ENCODE results near the gene ITPR1.

DNA sequence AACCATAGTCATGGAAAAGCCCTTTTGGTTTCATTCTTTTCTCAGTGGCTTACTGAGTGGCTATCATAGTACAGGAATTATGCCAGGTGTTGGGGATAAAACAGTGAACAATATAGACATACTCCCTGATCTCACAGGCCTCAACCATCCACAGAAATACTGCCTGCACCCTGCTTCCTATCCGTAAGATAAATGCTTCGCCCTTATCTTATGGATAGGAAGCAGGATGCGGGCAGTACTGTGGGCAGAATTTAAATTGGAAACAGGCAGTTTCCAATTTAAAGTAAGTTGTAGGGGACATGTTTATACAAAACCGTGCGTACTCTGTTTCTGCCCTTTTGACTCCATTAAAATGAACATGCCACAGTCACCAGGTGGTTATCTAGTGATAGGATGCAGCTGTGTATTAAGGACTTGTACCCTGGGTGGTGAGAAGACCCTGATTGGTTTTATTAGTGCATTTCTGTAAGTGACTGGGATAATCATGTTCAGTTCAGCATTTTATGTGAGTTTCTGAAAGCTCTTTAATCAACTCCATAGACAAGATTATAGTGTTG is 344.3 kb downstream of the ITPR1 start:
- TF ChIP-seq EZH2 (IDR thresholded peaks at IDR 0.05; ENCODE audit: borderline replicate concordance, low read length), result no peak
- TF ChIP-seq, protein P1, sequence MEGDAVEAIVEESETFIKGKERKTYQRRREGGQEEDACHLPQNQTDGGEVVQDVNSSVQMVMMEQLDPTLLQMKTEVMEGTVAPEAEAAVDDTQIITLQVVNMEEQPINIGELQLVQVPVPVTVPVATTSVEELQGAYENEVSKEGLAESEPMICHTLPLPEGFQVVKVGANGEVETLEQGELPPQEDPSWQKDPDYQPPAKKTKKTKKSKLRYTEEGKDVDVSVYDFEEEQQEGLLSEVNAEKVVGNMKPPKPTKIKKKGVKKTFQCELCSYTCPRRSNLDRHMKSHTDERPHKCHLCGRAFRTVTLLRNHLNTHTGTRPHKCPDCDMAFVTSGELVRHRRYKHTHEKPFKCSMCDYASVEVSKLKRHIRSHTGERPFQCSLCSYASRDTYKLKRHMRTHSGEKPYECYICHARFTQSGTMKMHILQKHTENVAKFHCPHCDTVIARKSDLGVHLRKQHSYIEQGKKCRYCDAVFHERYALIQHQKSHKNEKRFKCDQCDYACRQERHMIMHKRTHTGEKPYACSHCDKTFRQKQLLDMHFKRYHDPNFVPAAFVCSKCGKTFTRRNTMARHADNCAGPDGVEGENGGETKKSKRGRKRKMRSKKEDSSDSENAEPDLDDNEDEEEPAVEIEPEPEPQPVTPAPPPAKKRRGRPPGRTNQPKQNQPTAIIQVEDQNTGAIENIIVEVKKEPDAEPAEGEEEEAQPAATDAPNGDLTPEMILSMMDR (conservative IDR thresholded peaks at IDR 0.05 in 1 of 2, IDR thresholded peaks at IDR 0.05 in 1 of 2; ENCODE audit: extremely low read depth in 1 of 2, insufficient read depth in 1 of 2, low read depth in 1 of 2, low read length in 2 of 2), result no peak
